Dedifferentiated amniotic fluid mesenchymal stem cell (primary cell): ENCODE results near the gene CLIP4.
"Not testable (repeated sequence)": the region's sequence is repeated elsewhere in the genome, so short reads cannot be mapped to it uniquely, and the experiment has no call there.

Experiments
- DNase-seq: peaks from one replicate; pipeline ENCODE4 v3.0.0-alpha.2; 2016; ENCODE audit errors: extremely low spot score

CLIP4 gene

GRCh38 chr2:29097569-29097968 is 17.6 kb upstream of the CLIP4 start:
- DNase-seq: no peak

GRCh38 chr2:29100564-29100963 is 14.7 kb upstream of the CLIP4 start:
- no peak for DNase-seq

- DNase-seq: no peak
These were observed 10.5 kb upstream of the CLIP4 start for GRCh38 chr2:29104688-29105087.

GRCh38 chr2:29105375-29105774 is 9.8 kb upstream of the CLIP4 start:
- no peak for DNase-seq

GRCh38 chr2:29106256-29106655 is 9.0 kb upstream of the CLIP4 start:
- no peak for DNase-seq

- DNase-seq: no peak
These were observed 8.2 kb upstream of the CLIP4 start for GRCh38 chr2:29106980-29107388.

GRCh38 chr2:29107547-29107946 is 7.7 kb upstream of the CLIP4 start:
- DNase-seq: not testable (repeated sequence)

- DNase-seq: peak; percentile 90
These were observed 7.0 kb upstream of the CLIP4 start for GRCh38 chr2:29108225-29108624.

- no peak for DNase-seq
These were observed 6.0 kb upstream of the CLIP4 start for GRCh38 chr2:29109246-29109645.

GRCh38 chr2:29110916-29111535 is 4.2 kb upstream of the CLIP4 start:
- DNase-seq: no peak

GRCh38 chr2:29112379-29112778 is 2.8 kb upstream of the CLIP4 start:
- DNase-seq: no peak

- DNase-seq: no peak
These were observed 2.1 kb upstream of the CLIP4 start for GRCh38 chr2:29113027-29113686.

GRCh38 chr2:29113891-29114321 is 1.3 kb upstream of the CLIP4 start:
- peak; percentile 80 for DNase-seq

- no peak for DNase-seq
These were observed 649 bp upstream of the CLIP4 start for GRCh38 chr2:29114586-29114945.

GRCh38 chr2:29115797-29116781 is 874 bp downstream of the CLIP4 start:
- DNase-seq: peak; percentile 86

- DNase-seq: peak; percentile 48
These were observed 2.6 kb downstream of the CLIP4 start for GRCh38 chr2:29117636-29118303.

- DNase-seq: no peak
These were observed 4.0 kb downstream of the CLIP4 start for GRCh38 chr2:29119211-29119610.

GRCh38 chr2:29120846-29121245 is 5.6 kb downstream of the CLIP4 start:
- no peak for DNase-seq

- peak; percentile 46 for DNase-seq
These were observed 8.6 kb downstream of the CLIP4 start for GRCh38 chr2:29123617-29124349.

- DNase-seq: no peak
These were observed 9.3 kb downstream of the CLIP4 start for GRCh38 chr2:29124504-29124903.

GRCh38 chr2:29129586-29130281 is 14.5 kb downstream of the CLIP4 start:
- no peak for DNase-seq
